GF-D8 (cell line): Measurements from ENCODE around the gene HOXD3.

Source experiments
- DNase-seq: peaks from one replicate; lab custom pipeline; 2025; lab: John Stamatoyannopoulos, UW

HOXD3 gene

GRCh38 chr2:176132205-176133171, 24.6 kb upstream of the HOXD3 start:
- DNase-seq, result no peak

GRCh38 chr2:176133389-176133788, 23.7 kb upstream of the HOXD3 start:
- DNase-seq, result no peak

- no peak for DNase-seq
These were observed 23.1 kb upstream of the HOXD3 start for GRCh38 chr2:176134035-176134434.

- DNase-seq, result no peak
These were observed 22.1 kb upstream of the HOXD3 start for GRCh38 chr2:176135035-176135440.

- no peak for DNase-seq
These were observed 20.5 kb upstream of the HOXD3 start for GRCh38 chr2:176136374-176137251.

GRCh38 chr2:176137252-176137580, 19.9 kb upstream of the HOXD3 start:
- no peak for DNase-seq

DNA sequence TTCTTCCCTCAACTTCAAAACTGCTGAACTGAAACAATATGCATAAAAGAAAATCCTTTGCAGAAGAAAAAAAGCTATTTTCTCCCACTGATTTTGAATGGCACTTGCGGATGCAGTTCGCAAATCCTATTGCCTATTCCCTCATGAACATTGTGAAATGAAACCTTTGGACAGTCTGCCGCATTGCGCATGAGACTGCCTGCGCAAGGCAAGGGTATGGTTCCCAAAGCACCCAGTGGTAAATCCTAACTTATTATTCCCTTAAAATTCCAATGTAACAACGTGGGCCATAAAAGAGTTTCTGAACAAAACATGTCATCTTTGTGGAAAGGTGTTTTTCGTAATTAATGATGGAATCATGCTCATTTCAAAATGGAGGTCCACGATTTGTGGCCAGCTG, 19.2 kb upstream of the HOXD3 start:
- DNase-seq, result no peak

- DNase-seq, result no peak
These were observed 18.6 kb upstream of the HOXD3 start for GRCh38 chr2:176138526-176138922.

- no peak for DNase-seq
These were observed 18.0 kb upstream of the HOXD3 start for GRCh38 chr2:176138923-176139660.

DNA sequence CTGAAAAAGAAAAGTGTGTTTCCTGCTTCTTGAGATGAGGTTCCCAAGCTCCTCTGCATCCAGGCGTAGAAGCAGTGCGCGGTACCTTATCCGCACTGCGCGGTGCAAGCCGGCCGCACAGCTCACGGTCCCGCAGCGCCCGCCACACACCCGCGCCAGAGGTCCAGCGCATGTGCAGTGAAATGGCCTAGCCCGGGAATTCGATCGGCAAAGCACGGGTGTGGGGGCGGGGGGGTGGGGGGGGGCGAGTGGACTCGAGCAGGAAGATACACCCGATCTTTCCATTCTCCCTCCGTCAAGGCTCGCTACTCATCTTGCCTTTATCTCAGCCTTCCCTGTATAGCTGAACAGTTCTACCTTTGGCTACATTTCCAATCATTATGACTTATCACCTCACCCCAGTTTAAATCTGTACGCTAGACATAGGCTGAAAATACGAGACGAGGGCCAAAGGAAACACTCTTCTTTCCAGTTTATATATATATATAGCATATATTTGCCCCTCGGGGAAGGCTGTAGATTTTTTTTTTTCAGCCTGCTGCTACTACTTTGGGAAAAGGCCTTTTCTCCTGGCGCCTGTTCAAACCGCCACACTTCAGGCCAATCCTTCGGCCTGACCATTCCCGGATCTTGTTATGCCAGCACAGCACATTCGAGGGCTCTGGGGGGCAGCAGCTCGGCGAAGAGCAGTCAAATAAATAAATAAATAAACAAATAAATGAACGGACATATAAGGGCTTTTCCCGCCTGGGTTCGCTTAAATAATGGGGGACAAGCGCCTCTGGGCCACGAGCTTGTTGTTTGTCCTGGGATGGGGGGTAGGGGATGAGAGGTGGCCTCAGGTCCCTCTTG, 17.2 kb upstream of the HOXD3 start:
- DNase-seq, result no peak

GRCh38 chr2:176140513-176141317, 16.4 kb upstream of the HOXD3 start:
- peak; percentile 23 for DNase-seq

GRCh38 chr2:176142281-176142680, 14.8 kb upstream of the HOXD3 start:
- no peak for DNase-seq

DNA sequence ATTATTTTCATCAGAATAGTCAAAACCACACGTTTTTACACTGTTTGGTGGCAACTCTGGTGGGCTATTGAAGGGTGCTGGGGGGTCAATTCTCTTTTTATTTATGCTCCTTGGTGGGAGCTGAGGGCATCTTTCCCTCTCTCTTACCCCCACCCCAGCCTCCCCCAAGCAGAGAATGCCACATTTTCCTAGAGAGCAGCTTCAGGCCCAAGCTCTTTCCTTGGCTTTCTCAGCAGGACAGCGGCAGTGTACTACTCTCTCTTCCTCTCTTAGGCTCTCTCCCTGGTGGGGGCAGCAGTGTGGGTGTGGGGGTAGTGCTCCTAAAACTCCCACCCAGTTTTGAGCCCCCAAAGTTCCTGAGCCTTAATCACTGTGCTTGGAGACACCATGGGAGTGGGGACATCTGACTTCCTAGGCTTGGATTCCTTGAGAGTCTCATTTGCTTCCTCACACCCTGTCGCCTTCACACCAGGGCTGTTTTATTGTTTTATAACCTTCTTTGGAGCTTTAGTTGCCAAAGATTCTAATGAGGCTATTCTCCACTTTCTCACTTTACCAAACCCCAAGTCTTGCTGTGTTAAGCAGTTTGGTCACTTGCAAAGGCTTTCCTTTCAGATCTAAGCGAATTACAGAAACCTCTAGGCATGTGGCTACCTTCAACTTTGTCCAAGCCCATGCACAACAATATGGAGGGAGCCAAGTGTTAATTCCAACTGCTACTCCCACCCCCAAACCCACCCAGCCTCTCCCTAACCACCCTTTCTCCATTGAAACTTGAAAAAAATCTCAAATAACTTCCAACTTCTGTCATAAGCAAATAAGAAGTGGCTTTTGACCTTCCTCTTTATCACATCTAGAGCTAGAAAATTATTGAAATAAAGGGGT, 11.8 kb upstream of the HOXD3 start:
- DNase-seq, result no peak

GRCh38 chr2:176146101-176146500, 11.0 kb upstream of the HOXD3 start:
- no peak for DNase-seq

- no peak for DNase-seq
These were observed 10.5 kb upstream of the HOXD3 start for GRCh38 chr2:176146645-176147044.

DNA sequence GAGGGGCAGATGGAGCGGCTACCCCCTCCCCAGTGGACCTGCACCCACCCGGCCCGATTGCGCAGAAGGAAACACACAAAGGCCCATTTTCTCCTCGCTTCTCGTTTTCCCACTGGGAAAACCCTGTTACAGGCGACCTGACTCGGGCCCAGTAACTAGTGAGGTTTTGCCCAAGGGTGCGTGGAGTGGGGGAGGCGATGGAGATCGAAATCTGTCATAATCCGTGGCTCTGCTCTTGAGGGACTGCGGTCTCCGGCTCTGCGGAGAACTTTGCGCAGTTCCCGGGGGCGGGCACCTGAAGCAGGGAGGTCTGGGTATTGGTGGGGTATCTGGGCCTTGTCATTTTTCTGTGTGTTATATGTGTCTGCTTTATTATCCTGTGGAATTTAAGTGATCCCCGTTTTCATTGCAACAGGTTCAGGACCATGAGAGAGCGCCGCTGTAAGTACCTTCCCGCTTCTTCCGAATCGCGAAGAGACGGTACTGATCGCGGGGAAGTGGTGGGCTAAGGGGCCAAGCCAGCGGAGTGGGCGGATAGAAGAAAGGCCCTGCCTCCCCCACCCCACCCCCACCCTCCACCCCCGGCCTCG, 9.8 kb upstream of the HOXD3 start:
- DNase-seq, result no peak

DNA sequence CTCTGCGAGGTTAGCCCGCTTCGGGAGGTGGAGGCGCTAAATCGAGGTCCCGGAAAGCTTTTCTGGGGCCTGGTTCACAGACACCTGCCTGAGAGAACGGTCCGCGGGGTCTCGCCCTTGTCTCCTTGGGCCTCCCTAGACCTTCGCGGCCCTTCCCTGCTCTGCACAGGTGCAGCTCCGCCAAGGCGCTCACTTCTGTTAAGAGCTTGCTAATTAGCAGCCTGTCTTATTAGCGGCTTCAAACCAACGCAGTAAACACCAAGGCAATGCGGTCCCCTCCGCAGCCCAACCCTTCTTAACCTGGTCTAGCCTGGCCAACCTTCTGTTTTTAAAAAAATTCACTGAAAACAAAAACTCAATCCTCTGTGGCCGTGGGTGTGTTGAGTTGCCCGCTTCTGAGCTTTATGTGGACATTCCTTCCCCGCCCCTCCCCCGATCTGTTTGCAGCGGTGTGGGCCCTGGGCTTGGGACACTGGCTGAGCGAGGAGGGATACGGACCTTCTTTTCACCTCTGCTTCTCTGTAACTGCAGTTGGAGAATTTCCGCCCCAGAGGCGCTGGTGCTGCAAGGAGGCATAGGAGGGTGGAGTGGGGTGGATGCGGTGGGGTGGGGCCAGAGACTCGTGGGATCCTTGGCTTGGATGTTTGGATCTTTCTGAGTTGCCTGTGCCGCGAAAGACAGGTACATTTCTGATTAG, 9.2 kb upstream of the HOXD3 start:
- no peak for DNase-seq

GRCh38 chr2:176148751-176149421, 8.2 kb upstream of the HOXD3 start:
- DNase-seq, result no peak
